ENCODE results near the gene EIF1AX.

DNA sequence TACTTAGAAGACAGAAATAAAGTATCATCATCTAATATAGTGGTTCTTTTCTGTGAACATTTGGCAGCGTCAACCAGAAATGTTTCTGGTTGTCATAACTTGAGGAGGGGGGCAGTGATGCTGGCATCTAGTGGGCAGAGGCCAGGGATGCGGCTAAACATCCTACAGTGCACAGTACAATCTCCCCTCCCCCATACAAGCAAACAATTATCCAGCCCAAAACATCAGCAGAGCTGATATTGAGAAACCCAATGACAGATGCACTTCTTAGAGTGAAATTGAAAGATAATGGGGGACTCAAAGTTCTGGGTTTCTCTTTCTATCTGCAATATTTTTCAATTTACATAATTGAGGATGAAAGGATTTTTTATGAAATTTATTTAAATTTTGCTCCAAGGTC, 1.9 kb upstream of the EIF1AX start:
- TF ChIP-seq, protein P1, sequence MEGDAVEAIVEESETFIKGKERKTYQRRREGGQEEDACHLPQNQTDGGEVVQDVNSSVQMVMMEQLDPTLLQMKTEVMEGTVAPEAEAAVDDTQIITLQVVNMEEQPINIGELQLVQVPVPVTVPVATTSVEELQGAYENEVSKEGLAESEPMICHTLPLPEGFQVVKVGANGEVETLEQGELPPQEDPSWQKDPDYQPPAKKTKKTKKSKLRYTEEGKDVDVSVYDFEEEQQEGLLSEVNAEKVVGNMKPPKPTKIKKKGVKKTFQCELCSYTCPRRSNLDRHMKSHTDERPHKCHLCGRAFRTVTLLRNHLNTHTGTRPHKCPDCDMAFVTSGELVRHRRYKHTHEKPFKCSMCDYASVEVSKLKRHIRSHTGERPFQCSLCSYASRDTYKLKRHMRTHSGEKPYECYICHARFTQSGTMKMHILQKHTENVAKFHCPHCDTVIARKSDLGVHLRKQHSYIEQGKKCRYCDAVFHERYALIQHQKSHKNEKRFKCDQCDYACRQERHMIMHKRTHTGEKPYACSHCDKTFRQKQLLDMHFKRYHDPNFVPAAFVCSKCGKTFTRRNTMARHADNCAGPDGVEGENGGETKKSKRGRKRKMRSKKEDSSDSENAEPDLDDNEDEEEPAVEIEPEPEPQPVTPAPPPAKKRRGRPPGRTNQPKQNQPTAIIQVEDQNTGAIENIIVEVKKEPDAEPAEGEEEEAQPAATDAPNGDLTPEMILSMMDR (IDR thresholded peaks at IDR 0.05) = no peak
- TF ChIP-seq EP300 (IDR thresholded peaks at IDR 0.05) (no peak), POLR2A (IDR thresholded peaks at IDR 0.05) (no peak)
